ENCODE data around the gene KRT36. TPM values are rescaled to one million over a fixed set of nuclear protein-coding genes. Genes with fewer than 3 reads are reported as not detected.

Gene KRT36
- total and polyA plus RNA-seq, 12 donors, result 0.28 TPM; not detected in 11

DNA sequence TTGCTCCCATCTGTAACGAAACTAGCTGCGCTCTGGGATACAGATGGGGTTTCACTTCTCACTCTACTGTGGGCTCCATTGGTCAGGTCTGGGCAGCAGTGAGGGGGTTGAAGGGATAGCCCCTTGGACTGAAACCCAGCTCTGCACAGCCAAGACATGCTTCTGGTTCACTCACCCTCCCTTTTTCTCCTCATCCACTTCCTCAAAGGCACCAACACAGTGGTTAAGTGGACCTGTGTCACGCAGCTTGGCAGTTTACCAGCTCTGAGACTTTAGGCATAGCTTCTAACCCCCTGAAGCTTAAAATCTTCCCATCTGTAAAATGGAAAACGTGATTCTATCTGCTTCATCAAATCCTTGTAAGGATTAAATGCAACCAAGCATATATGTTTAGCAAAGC is 37.4 kb downstream of the KRT36 start:
- intact Hi-C loops (cut with DNase I), result no loop called here
- Histone ChIP-seq H3K4me1 (replicated peaks in 1 of 2) (no peaks in the 10 kb centered on the region), H3K27me3 (no peaks in the 10 kb centered on the region), H3K9me3 (replicated peaks in 1 of 3) (no peaks in the 10 kb centered on the region), H3K27ac (no peak overlapping the region), H3K4me3 (no peak overlapping the region), H3K36me3 (replicated peaks in 1 of 2) (no peaks in the 10 kb centered on the region)
- TF ChIP-seq, protein P1, sequence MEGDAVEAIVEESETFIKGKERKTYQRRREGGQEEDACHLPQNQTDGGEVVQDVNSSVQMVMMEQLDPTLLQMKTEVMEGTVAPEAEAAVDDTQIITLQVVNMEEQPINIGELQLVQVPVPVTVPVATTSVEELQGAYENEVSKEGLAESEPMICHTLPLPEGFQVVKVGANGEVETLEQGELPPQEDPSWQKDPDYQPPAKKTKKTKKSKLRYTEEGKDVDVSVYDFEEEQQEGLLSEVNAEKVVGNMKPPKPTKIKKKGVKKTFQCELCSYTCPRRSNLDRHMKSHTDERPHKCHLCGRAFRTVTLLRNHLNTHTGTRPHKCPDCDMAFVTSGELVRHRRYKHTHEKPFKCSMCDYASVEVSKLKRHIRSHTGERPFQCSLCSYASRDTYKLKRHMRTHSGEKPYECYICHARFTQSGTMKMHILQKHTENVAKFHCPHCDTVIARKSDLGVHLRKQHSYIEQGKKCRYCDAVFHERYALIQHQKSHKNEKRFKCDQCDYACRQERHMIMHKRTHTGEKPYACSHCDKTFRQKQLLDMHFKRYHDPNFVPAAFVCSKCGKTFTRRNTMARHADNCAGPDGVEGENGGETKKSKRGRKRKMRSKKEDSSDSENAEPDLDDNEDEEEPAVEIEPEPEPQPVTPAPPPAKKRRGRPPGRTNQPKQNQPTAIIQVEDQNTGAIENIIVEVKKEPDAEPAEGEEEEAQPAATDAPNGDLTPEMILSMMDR (IDR thresholded peaks at IDR 0.05), result no peak
- TF ChIP-seq POLR2A (IDR thresholded peaks at IDR 0.05), result no peak
- DNase-seq, result no peak
- WGBS, 4 donors, result 42 to 75% (median 56%) methylated on average over 4 of the region's 4 CpGs

DNA sequence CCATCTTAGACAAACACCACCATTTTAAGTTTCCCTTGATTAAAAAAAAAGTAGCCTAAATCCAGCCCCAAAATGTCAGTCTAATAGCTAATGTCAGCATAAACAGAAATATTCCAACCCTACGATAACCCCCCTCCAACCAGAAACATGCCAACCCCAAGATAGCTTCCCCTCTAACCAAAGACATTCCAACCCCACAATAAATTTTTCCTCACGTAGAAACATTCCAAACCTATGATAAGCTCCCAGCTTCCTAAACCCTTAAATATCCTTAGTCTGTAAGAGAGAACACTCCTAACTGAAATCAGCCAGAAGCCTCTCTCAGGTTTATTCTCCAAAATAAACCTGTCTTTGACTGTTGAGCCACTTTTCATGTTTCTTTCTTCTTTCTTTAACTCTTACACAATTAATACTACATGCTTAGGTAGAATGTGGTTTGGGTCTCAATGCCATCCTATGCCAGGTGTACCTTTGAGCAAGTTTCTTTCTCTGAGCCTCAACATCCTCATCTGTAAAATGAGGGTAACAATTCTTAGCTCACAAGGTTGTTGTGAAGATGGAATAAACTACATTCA is 38.5 kb downstream of the KRT36 start:
- 59 to 73% (median 72%) methylated on average over 2 of the region's 2 CpGs for WGBS, 4 donors
- TF ChIP-seq, protein P1 (IDR thresholded peaks at IDR 0.05), result no peak
- TF ChIP-seq POLR2A (IDR thresholded peaks at IDR 0.05), result no peak

DNA sequence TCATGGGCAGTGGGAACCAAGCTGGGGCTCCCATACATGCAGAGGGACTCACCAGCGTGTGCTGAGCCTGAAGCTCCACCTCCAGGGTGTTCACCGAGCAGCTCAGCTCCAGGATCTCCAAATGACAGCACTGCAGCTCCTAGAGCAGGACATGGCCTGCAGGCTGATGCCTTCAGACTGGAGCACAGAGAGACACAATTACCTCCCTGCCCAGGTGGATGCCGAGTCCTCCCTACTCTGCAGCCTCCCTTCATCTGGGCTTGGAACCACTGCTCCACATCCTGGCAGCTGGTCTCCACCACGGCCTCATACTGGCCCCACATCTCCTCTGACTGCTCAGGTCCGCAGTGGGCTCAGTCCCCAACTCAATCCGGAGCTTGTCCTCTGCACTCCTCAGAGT is 40.7 kb downstream of the KRT36 start:
- H3K36me3 ChIP-seq (replicated peaks in 1 of 2), result no peaks in the 10 kb centered on the region
- H3K9me3 ChIP-seq (replicated peaks in 1 of 3), result no peaks in the 10 kb centered on the region
- 77 to 100% (median 87%) methylated on average over 1 to 6 of the region's 6 CpGs for WGBS, 4 donors
- H3K4me3 ChIP-seq, result no peak overlapping the region
- no peak overlapping the region for H3K27ac ChIP-seq
- TF ChIP-seq POLR2A (IDR thresholded peaks at IDR 0.05), result no peak
- TF ChIP-seq, protein P1 (IDR thresholded peaks at IDR 0.05), result no peak
- DNase-seq, result no peak
- intact Hi-C loops (cut with DNase I), result no loop called here
- no peaks in the 10 kb centered on the region for H3K27me3 ChIP-seq
- peaks cover 0 to 5% of the 10 kb centered on the region in 2 donors for H3K4me1 ChIP-seq (replicated peaks in 1 of 2)

More for the DNA sequence above, 38.5 kb downstream of the KRT36 start:
- H3K27me3 ChIP-seq, result no peaks in the 10 kb centered on the region
- intact Hi-C loops (cut with DNase I), result no loop called here
- no peak overlapping the region for H3K4me3 ChIP-seq
- no peak for DNase-seq
- no peaks in the 10 kb centered on the region for H3K9me3 ChIP-seq (replicated peaks in 1 of 3)
- H3K36me3 ChIP-seq (replicated peaks in 1 of 2), result no peaks in the 10 kb centered on the region
- peaks cover 0 to 5% of the 10 kb centered on the region in 2 donors for H3K4me1 ChIP-seq (replicated peaks in 1 of 2)
- H3K27ac ChIP-seq, result no peak overlapping the region

DNA sequence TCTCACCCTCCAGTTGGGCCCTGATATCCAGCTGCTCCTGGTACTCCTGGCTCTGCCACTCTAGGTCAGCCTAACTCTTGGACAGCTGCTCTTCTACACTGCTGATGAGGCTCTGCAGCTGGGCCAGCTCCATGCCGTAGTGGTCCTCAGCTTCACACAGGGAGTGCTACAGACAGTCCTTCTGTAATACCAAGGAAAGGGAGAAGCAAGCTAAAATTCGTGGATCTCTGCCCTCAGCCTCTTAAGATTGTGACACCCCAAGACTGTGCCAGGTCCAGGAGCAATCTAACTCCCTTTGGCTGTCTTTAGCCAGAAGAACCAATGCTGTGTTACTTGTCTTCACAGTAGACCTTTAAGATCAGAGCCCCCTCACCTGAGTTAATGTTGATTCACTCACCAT is 41.2 kb downstream of the KRT36 start:
- no peaks in the 10 kb centered on the region for H3K27me3 ChIP-seq
- no peaks in the 10 kb centered on the region for H3K36me3 ChIP-seq (replicated peaks in 1 of 2)
- no peak overlapping the region for H3K4me3 ChIP-seq
- H3K27ac ChIP-seq, result no peak overlapping the region
- no peaks in the 10 kb centered on the region for H3K9me3 ChIP-seq (replicated peaks in 1 of 3)
- intact Hi-C loops (cut with DNase I), result no loop called here
- DNase-seq, result peak in 1 of 7 donors; percentile 19
- no peak for TF ChIP-seq POLR2A (IDR thresholded peaks at IDR 0.05)
- TF ChIP-seq, protein P1 (IDR thresholded peaks at IDR 0.05), result no peak
- WGBS, 4 donors, result 38 to 64% (median 50%) methylated on average over 2 of the region's 2 CpGs; no CpG with 5 or more reads in 1 of the 4 donors
- peaks cover 0 to 5% of the 10 kb centered on the region in 2 donors for H3K4me1 ChIP-seq (replicated peaks in 1 of 2)

All from adrenal gland (tissue), 12 donors.